K562 (cell line): ENCODE measurements around the gene SYNJ2. TPM values are rescaled to one million over a fixed set of nuclear protein-coding genes. Genes with fewer than 3 reads are reported as not detected.

Experiments
- ATAC-seq: fragments of 200-7000 bp; cut with Tn5 transposase; 3 replicates; pipeline ENCODE4 v1.9.1; 2020; ENCODE audit warnings: moderate library complexity
- BruUV-seq: library from RNA; stranded (reverse); fragments of 400-500 nt; replicated peaks from 2 replicates; lab custom pipeline; 2021; lab: Mats Ljungman, UMichigan
- CTCF ChIA-PET: fragments of 300-600 bp; formaldehyde crosslinking; extraction: SDS; loops from one replicate; lab custom pipeline; 2021; ENCODE audit warnings: low intra/inter-chr PET ratio; lab: Yijun Ruan, JAX
- POLR2A ChIA-PET: fragments of 300-600, 350-650 bp; sonication (Branson Sonifier 250); formaldehyde crosslinking; extraction: SDS; loops from one replicate; lab custom pipeline; 2021; ENCODE audit warnings: antibody characterized with exemption, inconsistent platforms; lab: Yijun Ruan, JAX
- DNase-seq, 4 experiments: peaks; one replicate each; pipeline versions ENCODE4 v3.0.0 to v3.0.0-alpha.2; 2011 to 2018; ENCODE audit warnings: low spot score in 3 of 4, mixed read lengths in 3 of 4; ENCODE audit errors: extremely low read depth in 1 of 4
- FAIRE-seq: peaks from 2 replicates; lab custom pipeline; 2011; peaks lifted over from hg19 to GRCh38; lab: Jason Lieb, UNC
- H2AFZ ChIP-seq: 2 replicates; pipeline ENCODE4 v1.6.0; 2011; ENCODE audit warnings: low read depth, low read length, control low read depth, inconsistent platforms
- H3K27ac ChIP-seq: fragments of 200-600 bp; 3 replicates; pipeline ENCODE4 v1.8.0; 2011; ENCODE audit warnings: low read depth, mild to moderate bottlenecking, control low read depth, inconsistent platforms, low read length, moderate library complexity, mixed read lengths; ENCODE audit errors: extremely low read depth
- H3K27me3 ChIP-seq, 2 experiments: fragments of 300-600 bp in 1 of 2; 2 replicates in 1 of 2; 3 replicates in 1 of 2; pipeline versions ENCODE4 v1.6.0 to v1.8.0; 2011; ENCODE audit warnings: inconsistent platforms in 2 of 2, low read length in 2 of 2, mild to moderate bottlenecking in 1 of 2, mixed read lengths in 1 of 2, moderate library complexity in 1 of 2; ENCODE audit not compliant: control insufficient read depth in 2 of 2, insufficient read depth in 2 of 2
- H3K36me3 ChIP-seq: fragments of 300-600 bp; 3 replicates; pipeline ENCODE4 v1.8.0; 2011; ENCODE audit warnings: mild to moderate bottlenecking, low read length, inconsistent platforms; ENCODE audit not compliant: control insufficient read depth, insufficient read depth
- H3K4me1 ChIP-seq, 2 experiments: fragments of 200-600 bp in 1 of 2; replicated peaks in 1 of 2; 2 replicates in 1 of 2; 3 replicates in 1 of 2; pipeline versions ENCODE4 v1.5.1 to v1.8.0; 2011; ENCODE audit warnings: inconsistent platforms in 2 of 2, low read length in 2 of 2, mild to moderate bottlenecking in 1 of 2, mixed read lengths in 1 of 2, moderate library complexity in 1 of 2; ENCODE audit not compliant: control insufficient read depth in 2 of 2, insufficient read depth in 2 of 2
- H3K4me2 ChIP-seq: 2 replicates; pipeline ENCODE4 v1.6.1; 2011; ENCODE audit warnings: low read length, control low read depth, inconsistent platforms, mixed read lengths; ENCODE audit not compliant: insufficient read depth
- H3K4me3 ChIP-seq: fragments of 200-600 bp; sonication (generic), shearing (Covaris generic); 2 replicates; pipeline ENCODE4 v1.5.1; 2016; ENCODE audit warnings: control low read depth, inconsistent platforms
- H3K79me2 ChIP-seq: fragments of 200-600 bp; 3 replicates; pipeline ENCODE4 v1.8.0; 2011; ENCODE audit warnings: low read length, inconsistent platforms; ENCODE audit not compliant: control insufficient read depth, insufficient read depth
- H3K9ac ChIP-seq, 2 experiments: 2 replicates each; pipeline versions ENCODE4 v1.6.0 to v1.6.1; 2011; ENCODE audit warnings: low read depth in 2 of 2, low read length in 2 of 2, control low read depth in 1 of 2, inconsistent platforms in 1 of 2, mild to moderate bottlenecking in 1 of 2, mixed read lengths in 1 of 2; ENCODE audit not compliant: insufficient read depth in 1 of 2
- H3K9me1 ChIP-seq: one replicate; pipeline ENCODE4 v1.6.0; 2011; ENCODE audit warnings: inconsistent platforms, mild to moderate bottlenecking, low read length, moderate library complexity; ENCODE audit not compliant: control insufficient read depth, insufficient read depth
- H3K9me3 ChIP-seq: replicated peaks from 2 replicates; pipeline ENCODE4 v1.5.1; 2011; ENCODE audit warnings: low read depth, low read length, inconsistent platforms; ENCODE audit not compliant: control insufficient read depth, insufficient read depth
- H4K20me1 ChIP-seq: replicated peaks from 2 replicates; pipeline ENCODE4 v1.6.1; 2011; ENCODE audit warnings: low read length, inconsistent platforms, mixed read lengths; ENCODE audit not compliant: control insufficient read depth, insufficient read depth
- ADNP ChIP-seq: fragments of 200-800 bp; sonication (Bioruptor generic); IDR thresholded peaks from 2 replicates; pipeline ENCODE4 v1.6.1; 2016; ENCODE audit warnings: missing genetic modification characterization, missing compliant biosample characterization
- ARID1B ChIP-seq: fragments of 450-650 bp; IDR thresholded peaks from 2 replicates; pipeline ENCODE4 v1.6.1; 2016; ENCODE audit warnings: antibody characterized with exemption, mild to moderate bottlenecking, inconsistent platforms
- FIP1L1 ChIP-seq: fragments of 200-400 bp; formaldehyde crosslinking; IDR thresholded peaks from 2 replicates; pipeline ENCODE4 v1.6.1; 2018; ENCODE audit warnings: mild to moderate bottlenecking, low read depth, low read length; ENCODE audit not compliant: poor library complexity, severe bottlenecking
- FOS ChIP-seq: IDR thresholded peaks from 3 replicates; pipeline ENCODE4 v1.6.1; 2011; ENCODE audit not compliant: insufficient read length; ENCODE audit errors: extremely low read depth
- GMEB1 ChIP-seq: fragments of 250-450 bp; sonication (Bioruptor Pico); IDR thresholded peaks from 2 replicates; pipeline ENCODE4 v1.4.0; 2020; ENCODE audit warnings: mild to moderate bottlenecking
- MCM2 ChIP-seq: fragments of 450-650 bp; IDR thresholded peaks from 2 replicates; pipeline ENCODE4 v1.6.1; 2017; ENCODE audit warnings: low read depth, mild to moderate bottlenecking
- NFATC3 ChIP-seq: fragments of 450-650 bp; IDR thresholded peaks from 2 replicates; pipeline ENCODE4 v1.6.1; 2017; ENCODE audit warnings: mild to moderate bottlenecking
- PURB ChIP-seq: sonication (generic); formaldehyde crosslinking; IDR thresholded peaks from 2 replicates; pipeline ENCODE4 v1.9.0; 2021; ENCODE audit warnings: low read depth, mild to moderate bottlenecking, missing genetic modification reagents
- SMAD4 ChIP-seq: fragments of 250-450 bp; sonication (Bioruptor Pico); conservative IDR thresholded peaks from 2 replicates; pipeline ENCODE4 v1.8.0; 2021; ENCODE audit warnings: inconsistent platforms, mild to moderate bottlenecking, moderate library complexity
- TSHZ1 ChIP-seq: fragments of 250-450 bp; sonication (Bioruptor Pico); IDR thresholded peaks from 2 replicates; pipeline ENCODE4 v1.4.0; 2020; ENCODE audit warnings: mild to moderate bottlenecking, moderate library complexity
- ZBTB12 ChIP-seq: fragments of 250-450 bp; sonication (Bioruptor Pico); IDR thresholded peaks from 2 replicates; pipeline ENCODE4 v1.4.0; 2020
- ZFP91 ChIP-seq: sonication (generic); formaldehyde crosslinking; IDR thresholded peaks from 2 replicates; pipeline ENCODE4 v1.8.0; 2022; ENCODE audit warnings: mild to moderate bottlenecking, missing genetic modification reagents
- ZFX ChIP-seq: sonication (generic); formaldehyde crosslinking; IDR thresholded peaks from 2 replicates; pipeline ENCODE4 v1.8.0; 2022; ENCODE audit warnings: mild to moderate bottlenecking, missing genetic modification reagents, moderate library complexity
- ZNF174 ChIP-seq: fragments of 250-450 bp; sonication (Bioruptor Pico); IDR thresholded peaks from 2 replicates; pipeline ENCODE4 v1.4.0; 2020; ENCODE audit warnings: mild to moderate bottlenecking
- WGBS: fragments of 100-300 bp; shearing (Covaris generic); methylation state at CpG from one replicate; pipeline ENCODE4 v1.1.6; 2016; ENCODE audit warnings: low coverage, mixed read lengths; ENCODE audit not compliant: insufficient coverage; ENCODE audit errors: missing lambda C conversion rate; 5-methylcytosine and 5-hydroxymethylcytosine counted together
- in situ Hi-C: fragments of 300-500 bp; cut with MboI; formaldehyde crosslinking; loops from 4 replicates; pipeline ENCODE4 v1.15.0; 2018; ENCODE audit warnings: inconsistent platforms, mixed read lengths
- intact Hi-C: fragments of 100-400 bp; cut with micrococcal nuclease; formaldehyde crosslinking; loops from 2 replicates; pipeline ENCODE4 v1.14.2; 2022
- polyA plus RNA-seq, 8 experiments: library from polyadenylated mRNA; depleted of rRNA in 4 of 8; stranded (reverse) in 5 of 8; unstranded in 3 of 8; fragments of >200 nt; fragmentation: Nextera tagmentation in 2 of 8; fragmentation: Illumina TruSeq in 1 of 8; extraction: Ambion mirVana in 2 of 8; extraction: Trizol in 1 of 8; gene quantifications; 2 replicates each; pipeline versions ENCODE4 v1.2.1 to v1.2.3, GENCODE V29; 2011 to 2014; ENCODE audit warnings: inconsistent platforms in 1 of 8, missing spikeins in 1 of 8
- total RNA-seq, 7 experiments: library from RNA; depleted of rRNA in 6 of 7; stranded (reverse); fragments of >200 nt in 6 of 7; fragmentation: Illumina TruSeq in 2 of 7; extraction: Trizol in 2 of 7; gene quantifications; 2 replicates each; pipeline versions ENCODE4 v1.2.1 to v1.2.3, GENCODE V29; 2011 to 2021; ENCODE audit warnings: low replicate concordance in 1 of 7

The SYNJ2 gene
- total and polyA plus RNA-seq, 9 of the 15 experiments (the other 6 are each of a cell fraction or from before 2014, with no cell fraction given): 3.0 to 27.7 (median 17.8) TPM

- POLR2A ChIA-PET: interaction anchor here (0.8 to 1.4 kb wide), 3 partner anchors 9 to 170 kb away, joined by 3 read pairs; no protein-coding TSS in a partner anchor
- intact Hi-C loops: no loop called here
- Histone ChIP-seq H3K9me3 (peaks cover 7% of the 10 kb centered on the region; the same call in 1 of the 2 replicates), H3K9me1 (no peaks in the 10 kb centered on the region), H3K9ac (peak overlapping the region in 1 of 2 experiments; percentile 5; a peak in 1 of 4 replicates), H3K4me1 (peaks cover 10 to 18% of the 10 kb centered on the region in 2 experiments), H3K79me2 (no peaks in the 10 kb centered on the region), H3K4me3 (no peak overlapping the region), H3K27ac (no peak overlapping the region), H4K20me1 (no peaks in the 10 kb centered on the region), H2AFZ (peak overlapping the region; percentile 63), H3K36me3 (no peaks in the 10 kb centered on the region), H3K27me3 (no peaks in the 10 kb centered on the region), H3K4me2 (peak overlapping the region; percentile 48)
- FAIRE-seq (peak; percentile 42), DNase-seq (peak; percentile 53 to 77 (median 63)), ATAC-seq (peak; percentile 72)
- CTCF ChIA-PET: no interaction called here
- no TSS peak for BruUV-seq
- in situ Hi-C loops: no loop called here
- WGBS: 13% methylated on average over 12 of the region's 12 CpGs
- no peak for TF ChIP-seq ADNP (tag)
- TF ChIP-seq FIP1L1: no peak
- TF ChIP-seq ZFX (CRISPR knock-in tag): no peak
- no peak for TF ChIP-seq TSHZ1 (CRISPR knock-in tag)
- no peak for TF ChIP-seq PURB (CRISPR knock-in tag)
- no peak for TF ChIP-seq ZNF174 (CRISPR knock-in tag)
- TF ChIP-seq FOS: no peak
- TF ChIP-seq GMEB1 (CRISPR knock-in tag): no peak
- TF ChIP-seq SMAD4: peak; percentile 42; the same call in 1 of the 2 replicates
- TF ChIP-seq ZFP91 (CRISPR knock-in tag): no peak
- peak; percentile 72 for TF ChIP-seq ARID1B
- TF ChIP-seq ZBTB12 (CRISPR knock-in tag): no peak
- no peak for TF ChIP-seq NFATC3
- no peak for TF ChIP-seq MCM2
These were observed 18.9 kb upstream of the SYNJ2 start for GRCh38 chr6:157962601-157963302.
